Thoracic aorta (tissue), 2 donors: ENCODE data around the gene FER1L5. TPM values are rescaled to one million over a fixed set of nuclear protein-coding genes. Genes with fewer than 3 reads are reported as not detected.

ENCODE experiments used
- ATAC-seq: fragments of 150-250 bp; one replicate; pipeline ENCODE4 v1.8.0; 2017; ENCODE audit warnings: low read depth; ENCODE audit not compliant: insufficient number of reproducible peaks, low FRiP score
- DNase-seq: peaks from one replicate; pipeline ENCODE4 v3.0.0-alpha.2; 2020; ENCODE audit warnings: low spot score
- H3K27ac ChIP-seq, 2 donors: fragments of 200-600 bp; sonication (generic); 1 replicate in 1 of 2; 2 replicates in 1 of 2; pipeline ENCODE4 v1.5.1; 2016; ENCODE audit warnings: mild to moderate bottlenecking in 2 of 2, moderate library complexity in 2 of 2
- H3K27me3 ChIP-seq: fragments of 200-600 bp; sonication (generic); replicated peaks from 2 replicates; pipeline ENCODE4 v1.6.0; 2016; ENCODE audit warnings: mild to moderate bottlenecking; ENCODE audit not compliant: insufficient read depth
- H3K36me3 ChIP-seq: fragments of 200-600 bp; sonication (generic); one replicate; pipeline ENCODE4 v1.5.1; 2016
- H3K4me1 ChIP-seq, 2 donors: fragments of 200-600 bp; sonication (generic); 1 replicate in 1 of 2; 2 replicates in 1 of 2; pipeline versions ENCODE4 v1.5.1 to v1.6.0; 2016; ENCODE audit warnings: low read depth in 2 of 2, mild to moderate bottlenecking in 1 of 2; ENCODE audit not compliant: control insufficient read depth in 1 of 2
- H3K4me3 ChIP-seq: fragments of 200-600 bp; sonication (generic); 2 replicates; pipeline ENCODE4 v1.5.1; 2016; ENCODE audit warnings: mild to moderate bottlenecking
- H3K9me3 ChIP-seq: fragments of 200-600 bp; sonication (generic); 2 replicates; pipeline ENCODE4 v1.5.1; 2016
- CTCF ChIP-seq: fragments of 200-600 bp; sonication (generic); IDR thresholded peaks from one replicate; pipeline ENCODE4 v1.5.1; 2019; ENCODE audit warnings: antibody characterized with exemption
- total RNA-seq, 2 donors: library from RNA; depleted of rRNA; stranded (reverse); fragments of >200 nt; gene quantifications; one replicate each; pipeline versions ENCODE4 v1.1.0 to v1.2.3, GENCODE V29; 2016

Gene FER1L5
- total RNA-seq, 2 donors from 2014 or later, result not detected

- Histone ChIP-seq H3K9me3 (no peaks in the 10 kb centered on the region), H3K4me3 (no peak overlapping the region), H3K4me1 (no peaks in the 10 kb centered on the region), H3K27ac (no peak overlapping the region), H3K27me3 (no peaks in the 10 kb centered on the region), H3K36me3 (no peaks in the 10 kb centered on the region)
- TF ChIP-seq CTCF, result no peak
- ATAC-seq (no peak), DNase-seq (no peak)
Observed at GRCh38 chr2:96747061-96747617, 104.6 kb downstream of the FER1L5 start.

GRCh38 chr2:96751800-96752199, 109.2 kb downstream of the FER1L5 start:
- Histone ChIP-seq H3K4me1 (no peaks in the 10 kb centered on the region), H3K27ac (no peak overlapping the region), H3K9me3 (no peaks in the 10 kb centered on the region), H3K36me3 (no peaks in the 10 kb centered on the region), H3K27me3 (no peaks in the 10 kb centered on the region), H3K4me3 (no peak overlapping the region)
- DNase-seq (no peak), ATAC-seq (no peak)
- TF ChIP-seq CTCF, result no peak

GRCh38 chr2:96753661-96754282, 111.2 kb downstream of the FER1L5 start:
- ATAC-seq, result no peak
- no peak overlapping the region for H3K27ac ChIP-seq

GRCh38 chr2:96754317-96754716, 111.8 kb downstream of the FER1L5 start:
- ATAC-seq, result no peak
- Histone ChIP-seq H3K4me1 (no peaks in the 10 kb centered on the region), H3K4me3 (no peak overlapping the region), H3K36me3 (no peaks in the 10 kb centered on the region), H3K27me3 (no peaks in the 10 kb centered on the region), H3K9me3 (no peaks in the 10 kb centered on the region), H3K27ac (no peak overlapping the region)
- no peak for TF ChIP-seq CTCF
- no peak for DNase-seq

More at GRCh38 chr2:96753661-96754282, 111.2 kb downstream of the FER1L5 start:
- Histone ChIP-seq H3K27me3 (no peaks in the 10 kb centered on the region), H3K36me3 (no peaks in the 10 kb centered on the region), H3K9me3 (no peaks in the 10 kb centered on the region), H3K4me1 (no peaks in the 10 kb centered on the region), H3K4me3 (no peak overlapping the region)
- DNase-seq, result no peak
- TF ChIP-seq CTCF, result no peak

Other genes with a start within 250 kb of the FER1L5 start
- gene NEURL3, start 137.4 kb upstream of the FER1L5 start, total RNA-seq, result not detected
- 100 to 1,000 TPM; 152 to 231 TPM for gene ARID5A, start 106.0 kb upstream of the FER1L5 start, total RNA-seq
- gene KANSL3, start 4.5 kb upstream of the FER1L5 start, total RNA-seq, result 10 to 100 TPM; 60.2 to 73.4 TPM
- 10 to 100 TPM in 1 of 2 donors, 1 to 10 TPM in 1; 9.1 to 12.8 TPM for gene LMAN2L, start 97.3 kb downstream of the FER1L5 start, total RNA-seq
- gene CNNM4, start 118.1 kb downstream of the FER1L5 start, total RNA-seq, result 1 to 10 TPM; 6.5 TPM
- 10 to 100 TPM; 11.5 to 14.3 TPM for gene CNNM3, start 173.5 kb downstream of the FER1L5 start, total RNA-seq
- 1 to 10 TPM; 6.0 to 8.4 TPM for gene ANKRD23, start 201.3 kb downstream of the FER1L5 start, total RNA-seq
- gene ANKRD39, start 215.3 kb downstream of the FER1L5 start, total RNA-seq, result 10 to 100 TPM in 1 of 2 donors, 1 to 10 TPM in 1; 8.4 to 18.0 TPM
- gene SEMA4C, start 227.3 kb downstream of the FER1L5 start, total RNA-seq, result 10 to 100 TPM; 44.1 to 66.3 TPM